ENCODE measurements around the gene CLDN9. TPM values are rescaled to one million over a fixed set of nuclear protein-coding genes. Genes with fewer than 3 reads are reported as not detected.

CLDN9 gene
- total RNA-seq, 2 experiments from 2014 or later, result not detected

GRCh38 chr16:3015865-3016521, 3.3 kb downstream of the CLDN9 start:
- Mint-ChIP-seq H3K4me3 (no peak overlapping the region), H3K27ac (no peak overlapping the region), H3K27me3 (peaks cover 13% of the 10 kb centered on the region), H3K4me1 (ENCODE audit: low read depth) (peaks cover 13% of the 10 kb centered on the region), H3K9me3 (no peaks in the 10 kb centered on the region), H3K36me3 (ENCODE audit: low read depth) (no peaks in the 10 kb centered on the region)
- POLR2A ChIA-PET, result no interaction called here
- ATAC-seq (no peak), DNase-seq (no peak)
- intact Hi-C loops (cut with micrococcal nuclease), result no loop called here
- TF ChIP-seq CTCF (IDR thresholded peaks at IDR 0.05), result no peak
- CTCF ChIA-PET, result interaction anchor here (10.5 kb wide), 1 partner anchor 15 kb away, joined by 135 read pairs; no protein-coding TSS in a partner anchor

- no peaks in the 10 kb centered on the region for H3K9me3 Mint-ChIP-seq
- H3K27me3 Mint-ChIP-seq, result peaks cover 10% of the 10 kb centered on the region
- H3K4me1 Mint-ChIP-seq (ENCODE audit: low read depth), result peaks cover 25% of the 10 kb centered on the region
- intact Hi-C loops (cut with micrococcal nuclease), result no loop called here
- ChIA-PET POLR2A (no interaction called here), CTCF (interaction anchor here (10.5 kb wide), 1 partner anchor 14 kb away, joined by 135 read pairs; no protein-coding TSS in a partner anchor)
- H3K36me3 Mint-ChIP-seq (ENCODE audit: low read depth), result no peaks in the 10 kb centered on the region
- no peak for DNase-seq
- ATAC-seq, result no peak
- TF ChIP-seq CTCF (IDR thresholded peaks at IDR 0.05), result no peak
- no peak overlapping the region for H3K4me3 Mint-ChIP-seq
- H3K27ac Mint-ChIP-seq, result no peak overlapping the region
Observed at GRCh38 chr16:3017344-3017743, 4.6 kb downstream of the CLDN9 start.

GRCh38 chr16:3017794-3018506, 5.2 kb downstream of the CLDN9 start, which contains the start of gene CLDN6:
Gene CLDN6, minus strand, starts transcription at chr16:3018183. Its CDS starts 2,162 bp downstream, at chr16:3016021.
- H3K27me3 Mint-ChIP-seq, result peaks cover 6% of the 10 kb centered on the region
- peaks cover 31% of the 10 kb centered on the region for H3K4me1 Mint-ChIP-seq (ENCODE audit: low read depth)
- H3K27ac Mint-ChIP-seq, result no peak within 1 kb of the TSS
- POLR2A ChIA-PET, result interaction anchor here (0.9 kb wide), 1 partner anchor 165 kb away, joined by 3 read pairs; no protein-coding TSS in a partner anchor
- TF ChIP-seq CTCF (IDR thresholded peaks at IDR 0.05), result peak; percentile 57
- H3K4me3 Mint-ChIP-seq, result no peak within 1 kb of the TSS
- CTCF ChIA-PET, result interaction anchor here (1.0 to 10.5 kb wide), 4 partner anchors 8 to 16 kb away, joined by 3 to 135 read pairs (median 30); no protein-coding TSS in a partner anchor
- H3K9me3 Mint-ChIP-seq, result no peaks in the 10 kb centered on the region
- intact Hi-C loops (cut with micrococcal nuclease), result no loop called here
- DNase-seq, result peak; percentile 69
- no peaks in the 10 kb centered on the region for H3K36me3 Mint-ChIP-seq (ENCODE audit: low read depth)
- no peak for ATAC-seq

GRCh38 chr16:3019594-3020246, 7.0 kb downstream of the CLDN9 start:
- H3K27me3 Mint-ChIP-seq, result peaks cover 4% of the 10 kb centered on the region
- POLR2A ChIA-PET, result interaction anchor here (0.6 to 2.1 kb wide), 8 partner anchors 9 to 108 kb away, joined by 3 to 6 read pairs (median 4); partner anchors contain the start of gene FLYWCH1
- DNase-seq, result peak; percentile 27
- peaks cover 41% of the 10 kb centered on the region for H3K4me1 Mint-ChIP-seq (ENCODE audit: low read depth)
- no peak for ATAC-seq
- H3K27ac Mint-ChIP-seq, result peak overlapping the region; percentile 72
- no peaks in the 10 kb centered on the region for H3K9me3 Mint-ChIP-seq
- CTCF ChIA-PET, result interaction anchor here (0.6 to 10.5 kb wide), 9 partner anchors 10 to 131 kb away, joined by 3 to 135 read pairs (median 5); no protein-coding TSS in a partner anchor
- H3K36me3 Mint-ChIP-seq (ENCODE audit: low read depth), result peaks cover 2% of the 10 kb centered on the region
- no peak for TF ChIP-seq CTCF (IDR thresholded peaks at IDR 0.05)
- intact Hi-C loops (cut with micrococcal nuclease), result no loop called here
- H3K4me3 Mint-ChIP-seq, result peak overlapping the region; percentile 77
